GM10266 (cell line): ENCODE data around the gene PLEKHH1.

Experiments used
- DNase-seq: peaks from one replicate; pipeline ENCODE4 v3.0.0; 2012; ENCODE audit errors: extremely low spot score
- CTCF ChIP-seq: IDR thresholded peaks from 2 replicates; pipeline ENCODE4 v1.5.1; 2012; ENCODE audit warnings: mild to moderate bottlenecking, low read depth; ENCODE audit not compliant: control insufficient read depth, insufficient read depth; ENCODE audit errors: missing control alignments

Gene PLEKHH1

GRCh38 chr14:67562025-67562775 is 29.1 kb downstream of the PLEKHH1 start:
- DNase-seq, result no peak
- TF ChIP-seq CTCF, result no peak

DNA sequence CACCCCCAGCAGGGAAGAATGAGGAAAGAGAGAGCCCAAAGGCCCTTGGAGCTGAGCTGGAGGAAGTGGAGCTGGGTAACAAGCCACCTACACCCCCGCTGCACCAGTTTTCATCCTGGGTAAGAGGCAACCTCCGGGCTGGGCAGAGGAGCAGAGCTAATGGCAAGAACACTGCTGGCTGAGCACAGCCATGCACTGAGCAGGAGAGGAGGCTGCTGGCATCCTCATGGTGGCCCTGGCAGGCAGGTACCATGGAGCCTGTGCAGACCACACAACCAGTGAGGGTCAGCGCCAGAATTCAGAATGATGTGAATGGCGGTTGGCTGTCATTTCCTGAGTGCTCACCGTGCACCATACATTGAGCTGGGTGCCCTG is 29.7 kb downstream of the PLEKHH1 start:
- TF ChIP-seq CTCF, result no peak
- DNase-seq, result no peak

- TF ChIP-seq CTCF, result no peak
- DNase-seq, result no peak
Measured at GRCh38 chr14:67564236-67564635, 31.1 kb downstream of the PLEKHH1 start.

DNA sequence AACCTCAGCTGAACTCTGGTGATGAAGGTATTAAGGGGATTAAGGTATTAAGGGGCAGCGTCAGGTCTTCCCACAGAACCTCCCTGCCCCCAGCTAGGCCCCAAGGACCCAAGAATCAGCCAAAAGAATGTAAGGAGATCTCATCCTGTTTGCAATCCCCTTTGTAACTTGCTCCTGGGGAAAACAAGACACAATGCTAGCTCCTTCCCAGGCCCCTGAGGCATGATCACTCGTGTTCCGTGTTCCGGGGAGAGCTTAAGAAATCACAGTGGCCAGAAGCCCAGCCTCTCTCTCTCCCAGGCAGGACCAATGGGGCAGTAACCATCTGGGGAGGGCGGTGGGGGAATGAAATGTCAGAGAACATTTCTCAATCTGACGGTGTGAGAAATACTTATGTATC is 33.8 kb downstream of the PLEKHH1 start:
- TF ChIP-seq CTCF, result no peak
- DNase-seq, result no peak

DNA sequence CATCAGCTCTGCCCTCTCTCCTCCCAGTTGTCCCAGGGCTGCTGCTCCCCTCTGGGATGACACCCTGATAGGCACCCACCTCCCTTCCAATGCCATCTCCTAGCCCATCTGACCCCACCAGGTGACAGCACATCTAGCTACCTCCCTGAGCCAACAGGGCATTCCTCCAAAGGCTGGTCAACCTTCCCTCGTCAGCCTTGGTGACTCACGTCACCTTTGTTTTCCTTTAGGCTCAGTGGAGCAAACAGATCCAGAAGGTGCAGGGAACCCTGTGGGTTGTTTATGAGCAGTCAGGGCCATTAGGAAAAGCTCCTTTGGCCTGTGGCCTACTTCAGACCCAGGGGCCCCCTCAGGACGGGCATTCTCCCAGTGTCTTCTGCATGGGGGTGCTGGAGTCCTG is 34.6 kb downstream of the PLEKHH1 start:
- DNase-seq, result no peak
- TF ChIP-seq CTCF, result no peak

GRCh38 chr14:67569011-67569650 is 36.0 kb downstream of the PLEKHH1 start:
- no peak for TF ChIP-seq CTCF
- DNase-seq, result no peak

- no peak for DNase-seq
- TF ChIP-seq CTCF, result no peak
Measured at GRCh38 chr14:67569651-67570290, 36.7 kb downstream of the PLEKHH1 start.
